HG03064 (cell line): ENCODE measurements around the gene EFR3B.
A peak's percentile ranks its signal among the peaks of the same experiment; 100 is the strongest.

Source experiments
- ATAC-seq: cut with Tn5 transposase; IDR thresholded peaks from one replicate; pipeline ENCODE4 v1.9.1; 2021; ENCODE audit warnings: low read depth; ENCODE audit not compliant: unreplicated experiment

EFR3B gene

GRCh38 chr2:25034081-25034480, 7.8 kb upstream of the EFR3B start:
- no peak for ATAC-seq

DNA sequence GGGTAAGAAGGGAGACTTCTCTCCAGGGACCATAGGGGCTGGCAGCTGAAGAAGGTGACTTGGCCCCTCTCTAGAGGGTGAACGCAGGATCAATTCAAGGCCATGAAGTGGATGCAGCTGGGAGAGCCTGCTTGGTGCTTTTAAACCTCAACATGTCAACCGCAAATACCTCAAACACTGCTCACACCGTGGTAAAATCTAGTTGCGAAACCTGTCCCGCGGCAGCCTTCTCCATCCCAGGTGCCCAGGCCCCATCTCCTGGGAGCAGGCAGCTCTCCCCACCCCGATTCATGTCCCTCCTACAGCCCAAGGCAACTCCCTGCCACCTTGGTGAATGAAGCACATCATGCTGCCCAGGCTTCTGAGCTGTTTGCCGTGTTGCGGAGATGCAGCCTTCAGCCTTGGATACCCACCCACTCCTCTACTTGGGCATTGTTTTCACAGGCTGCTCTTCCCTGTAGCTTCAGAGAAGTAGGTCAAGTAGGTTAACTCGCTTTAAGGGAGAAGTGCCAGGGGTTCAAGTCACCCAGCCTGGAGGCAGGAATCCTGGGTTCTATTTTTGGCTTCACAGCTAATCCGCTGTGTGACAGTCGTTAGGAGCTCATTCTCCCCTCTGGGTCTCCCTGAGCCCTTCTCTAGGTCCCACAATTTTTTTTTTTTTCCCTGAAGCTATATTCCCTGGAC, 6.2 kb upstream of the EFR3B start:
- no peak for ATAC-seq

DNA sequence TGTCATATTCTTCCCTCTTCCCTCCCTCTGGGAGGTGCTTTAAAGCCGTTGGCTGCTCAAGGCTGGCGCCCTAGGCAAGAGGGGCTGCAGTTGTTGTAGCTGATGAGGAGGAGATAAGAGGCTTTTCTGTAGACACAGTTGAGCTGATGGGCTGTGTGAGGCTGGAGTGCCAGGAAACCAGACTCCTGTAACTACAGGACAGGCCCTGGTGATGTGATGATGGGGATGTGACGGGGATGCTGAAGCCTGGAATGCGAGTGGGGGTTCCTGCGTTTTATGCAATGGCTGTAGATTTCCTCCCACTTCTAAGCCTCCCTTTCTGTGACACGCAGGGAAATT, 5.7 kb upstream of the EFR3B start:
- ATAC-seq: no peak

- ATAC-seq: no peak
These were observed 2.8 kb upstream of the EFR3B start for GRCh38 chr2:25039126-25039525.

DNA sequence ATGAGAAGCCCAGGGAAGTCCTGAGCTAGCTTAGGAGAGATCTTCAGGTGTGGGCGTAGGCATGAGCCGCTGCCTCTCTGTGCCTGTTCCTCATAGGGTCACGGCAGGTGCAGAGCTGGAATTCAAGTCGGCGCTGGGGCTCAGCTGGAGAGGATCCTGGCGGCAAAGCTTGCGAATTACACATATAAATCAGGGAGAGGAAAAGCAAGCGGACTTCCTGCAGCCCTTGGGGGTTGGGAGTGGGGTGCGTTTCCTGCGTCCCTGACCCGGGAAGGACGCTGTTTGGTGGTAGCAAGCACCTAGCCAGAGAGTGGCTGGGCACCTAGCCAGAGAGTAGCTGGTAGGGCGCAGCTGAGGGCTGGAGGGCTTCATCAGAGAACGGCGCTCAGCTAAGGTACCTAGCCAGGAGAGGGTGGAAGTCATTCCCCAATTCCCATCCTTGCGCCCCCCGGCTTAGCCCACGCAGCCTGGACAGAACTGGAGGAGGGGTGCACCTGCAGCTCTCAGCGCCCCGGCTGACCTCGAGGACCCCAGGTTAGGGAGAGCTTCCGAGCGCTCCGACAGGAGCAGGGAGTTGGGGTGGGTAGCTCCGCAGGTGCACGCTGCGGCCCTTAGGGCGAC, 459 bp upstream of the EFR3B start:
- peak; percentile 12 for ATAC-seq

DNA sequence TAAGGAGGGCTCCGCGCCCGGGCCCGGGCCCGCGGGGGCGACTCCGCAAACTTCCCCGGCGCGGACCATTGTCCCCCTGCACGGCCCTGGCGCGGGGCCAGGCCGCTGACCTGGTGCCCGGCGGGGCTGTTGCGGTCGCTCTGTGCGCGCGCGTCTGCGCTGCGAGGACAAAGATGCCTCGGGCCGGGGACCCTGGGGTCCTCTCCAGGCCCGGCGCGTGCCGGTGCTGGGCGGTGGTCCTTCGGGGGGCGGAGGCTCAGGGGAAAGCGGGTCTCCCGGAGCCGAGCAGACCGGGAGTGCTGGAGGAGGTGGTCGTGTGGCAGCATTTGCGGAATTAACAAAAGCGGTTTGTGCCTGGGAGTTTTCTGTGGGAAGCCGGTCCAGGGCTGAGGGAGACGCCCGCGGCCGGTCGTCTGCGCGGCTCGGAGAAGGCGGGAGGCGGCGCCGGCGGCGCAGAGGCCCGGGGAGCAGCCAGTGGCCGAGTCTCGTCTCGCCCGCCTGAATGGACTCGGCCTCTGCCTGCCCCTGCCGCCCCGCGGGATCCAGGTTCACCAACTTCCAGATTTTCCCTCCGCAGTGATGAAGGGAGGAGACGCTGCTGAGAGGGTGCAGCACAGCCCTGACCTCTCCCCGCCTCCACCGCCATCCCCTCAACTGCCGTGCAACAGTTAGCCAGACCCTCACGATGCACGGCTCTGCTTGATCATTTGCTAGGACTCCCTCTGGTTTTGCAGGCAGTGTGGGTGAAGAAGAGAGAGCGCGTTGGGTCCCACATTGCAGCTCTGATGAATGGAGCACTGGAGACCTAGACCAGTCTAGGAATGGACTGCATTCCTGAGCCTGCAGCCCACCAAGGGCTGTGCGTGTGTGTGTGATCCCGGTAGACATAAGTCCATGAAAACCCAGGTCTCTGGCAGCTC, 705 bp downstream of the EFR3B start:
- no peak for ATAC-seq

GRCh38 chr2:25043241-25043867, 1.5 kb downstream of the EFR3B start:
- ATAC-seq: no peak

DNA sequence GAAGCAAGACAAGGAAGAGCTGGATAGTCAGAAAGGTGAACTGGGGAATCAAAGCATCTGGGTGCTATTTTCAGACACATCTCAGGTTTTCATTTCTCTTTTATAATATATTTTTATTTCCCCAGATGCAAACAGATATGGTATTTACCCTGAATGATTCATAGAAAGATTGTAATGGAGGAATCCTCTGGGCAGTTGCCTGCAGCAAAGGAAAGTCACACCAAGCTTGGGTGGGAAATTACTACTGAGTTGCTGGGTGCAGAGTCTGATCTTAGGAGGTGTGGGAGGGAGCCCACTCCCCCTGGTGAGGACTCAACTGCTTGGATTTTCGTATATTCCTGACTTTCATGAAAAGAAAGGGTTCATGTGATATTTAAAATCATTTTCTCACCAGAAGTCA, 2.1 kb downstream of the EFR3B start:
- no peak for ATAC-seq

- no peak for ATAC-seq
These were observed 3.1 kb downstream of the EFR3B start for GRCh38 chr2:25044990-25045389.

DNA sequence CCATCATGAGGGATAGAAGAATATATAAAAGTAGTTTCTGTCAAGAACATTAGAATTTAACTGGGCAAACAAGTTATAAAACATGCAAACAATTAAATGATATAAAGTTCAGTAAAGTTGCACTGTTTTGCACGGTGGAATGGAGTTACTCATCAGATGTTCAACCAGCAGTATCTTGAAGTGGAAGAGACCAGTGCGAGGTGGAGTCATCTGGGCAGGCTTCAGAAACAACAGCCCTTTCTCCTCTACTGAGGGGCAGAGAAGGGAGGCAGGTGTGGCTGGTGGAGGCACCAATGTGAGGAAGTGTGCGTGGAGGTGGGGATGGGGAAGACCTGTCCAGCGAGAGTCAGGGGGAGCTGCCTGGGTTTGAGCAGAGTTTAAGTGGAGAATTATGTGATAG, 7.5 kb downstream of the EFR3B start:
- ATAC-seq: no peak

- ATAC-seq: no peak
These were observed 8.3 kb downstream of the EFR3B start for GRCh38 chr2:25050128-25050527.

DNA sequence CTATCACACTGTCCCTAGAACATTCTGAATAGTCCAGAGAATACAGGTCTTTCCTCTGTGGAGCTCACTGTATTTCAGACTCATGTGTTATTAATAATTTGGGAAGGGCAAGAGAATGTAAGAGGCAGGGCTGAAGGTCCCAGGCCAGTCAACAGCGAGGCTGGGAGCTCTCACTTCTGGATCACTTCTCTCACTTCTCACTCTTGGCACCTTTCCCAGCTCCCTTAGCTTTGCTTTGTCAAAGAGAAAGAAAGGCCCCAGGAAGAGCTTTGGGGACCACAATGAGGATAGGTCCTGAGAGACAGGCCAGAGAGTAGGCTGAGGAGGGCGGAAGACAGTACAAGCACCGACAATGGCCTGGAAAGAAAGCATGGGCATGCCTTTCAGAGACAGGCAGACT, 11.2 kb downstream of the EFR3B start:
- ATAC-seq: no peak

DNA sequence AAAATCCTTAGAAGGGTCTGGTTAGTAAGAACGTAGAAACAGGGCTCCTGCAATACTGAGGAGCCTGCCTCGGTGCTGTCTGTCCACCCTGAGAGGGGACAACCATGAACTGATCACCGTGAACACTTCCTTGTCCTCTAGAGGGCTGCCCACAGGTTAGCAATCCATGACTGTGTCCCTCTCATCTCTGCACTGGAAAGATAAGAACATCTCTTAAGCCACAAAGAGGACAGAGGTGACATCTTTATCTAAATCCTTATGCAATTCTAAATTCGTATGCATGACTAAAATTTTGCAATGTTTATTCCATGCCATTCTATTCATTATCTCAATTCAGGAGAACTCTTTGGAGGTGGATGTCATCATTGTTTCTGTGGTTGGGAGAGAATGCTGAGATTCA, 12.8 kb downstream of the EFR3B start:
- no peak for ATAC-seq

- no peak for ATAC-seq
These were observed 13.6 kb downstream of the EFR3B start for GRCh38 chr2:25055376-25055920.

DNA sequence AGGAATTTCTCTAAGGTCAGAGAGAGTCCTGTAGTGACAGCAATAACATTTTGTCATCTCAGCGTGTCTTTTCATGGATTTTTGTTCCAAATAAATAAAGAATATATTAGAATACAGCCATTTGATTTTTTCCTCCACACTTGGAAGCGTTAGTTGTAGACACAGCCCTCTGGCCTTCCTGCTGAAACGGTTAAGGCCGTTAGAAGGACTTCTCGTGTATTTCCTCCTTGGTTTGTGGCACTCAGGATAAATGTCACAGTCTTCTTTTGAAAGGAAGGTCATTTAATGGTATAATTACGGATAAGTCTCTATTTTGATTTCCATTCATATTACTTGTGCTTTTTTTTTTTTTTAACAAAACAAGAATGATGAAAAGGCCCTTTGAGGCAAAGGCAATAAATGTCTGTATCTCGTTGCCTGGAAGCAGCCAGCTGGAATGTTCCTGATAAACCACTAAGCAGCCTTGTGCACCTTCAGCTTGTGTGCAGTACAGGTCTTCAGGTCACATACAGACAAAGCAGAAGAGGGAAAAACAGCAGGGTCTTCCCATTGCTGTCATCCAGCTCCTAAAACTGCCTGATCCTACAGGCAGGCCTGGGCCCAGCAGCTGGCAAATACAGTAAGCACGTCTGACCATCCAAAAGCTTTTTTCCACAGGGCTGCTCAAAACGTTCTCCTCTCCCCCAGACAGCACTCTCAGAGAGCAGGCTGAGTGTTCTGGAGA, 14.4 kb downstream of the EFR3B start:
- no peak for ATAC-seq

DNA sequence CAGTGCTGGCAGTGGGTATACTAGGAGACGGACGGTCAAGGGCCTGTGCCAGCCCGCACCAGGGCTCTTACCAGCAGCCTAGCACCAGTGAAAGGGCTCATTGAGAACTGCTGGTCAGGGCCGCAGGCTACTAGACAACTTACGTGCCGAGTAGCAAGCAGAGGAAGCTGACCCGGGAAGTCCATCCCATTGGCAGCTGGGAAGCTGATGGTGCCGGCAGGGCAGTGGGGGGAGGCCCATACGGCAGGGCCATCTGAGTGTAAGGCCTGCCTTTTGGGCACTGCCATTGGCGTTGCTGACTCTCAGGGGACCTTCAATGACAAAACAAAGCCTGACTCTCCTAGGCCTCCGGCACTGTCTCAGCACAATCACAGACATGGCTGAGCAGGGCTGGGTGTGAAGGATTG, 20.6 kb downstream of the EFR3B start:
- no peak for ATAC-seq

- no peak for ATAC-seq
These were observed 22.2 kb downstream of the EFR3B start for GRCh38 chr2:25063876-25064660.

GRCh38 chr2:25065768-25066167, 23.9 kb downstream of the EFR3B start:
- no peak for ATAC-seq

DNA sequence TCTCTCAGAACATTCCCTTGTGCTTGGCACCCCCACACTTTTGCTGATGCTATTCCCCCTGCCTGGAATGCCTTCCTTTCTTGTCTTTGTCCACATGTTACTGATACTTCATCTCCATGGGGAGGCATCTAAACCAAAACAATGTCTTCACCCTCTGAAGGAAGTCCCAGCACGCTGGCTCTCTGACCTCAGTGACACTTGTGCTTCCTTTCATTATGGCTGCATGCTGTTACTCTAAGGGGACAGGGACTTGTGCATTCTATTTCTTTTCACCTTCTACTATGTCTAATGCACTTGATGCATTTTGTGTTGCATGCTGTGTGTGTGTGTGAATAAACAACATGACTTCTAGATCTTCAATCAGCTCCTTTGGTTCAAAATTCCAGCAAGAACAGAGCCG, 24.6 kb downstream of the EFR3B start:
- ATAC-seq: no peak

- no peak for ATAC-seq
These were observed 26.3 kb downstream of the EFR3B start for GRCh38 chr2:25068217-25068616.
